Activated CD8-positive, alpha-beta T cell treated with anti-CD3 and anti-CD28 coated beads for 36 hours (primary cell): Measurements from ENCODE around the gene NDUFS6. TPM values are rescaled to one million over a fixed set of nuclear protein-coding genes. Genes with fewer than 3 reads are reported as not detected.
A peak's percentile ranks its signal among the peaks of the same experiment; 100 is the strongest.

Experiments used
- ATAC-seq: fragments of 200-7000 bp; cut with Tn5 transposase; one replicate; pipeline ENCODE4 v1.10.0; 2021; ENCODE audit warnings: mild to moderate bottlenecking, moderate library complexity
- CTCF ChIA-PET: fragments of 350-600 bp; sonication (Branson Sonifier 250); formaldehyde crosslinking; loops from one replicate; lab custom pipeline; 2021; ENCODE audit warnings: antibody characterized with exemption; lab: Charles Lee
- POLR2A ChIA-PET: fragments of 350-600 bp; sonication (Branson Sonifier 250); formaldehyde crosslinking; loops from one replicate; lab custom pipeline; 2021; ENCODE audit warnings: antibody characterized with exemption; lab: Charles Lee
- DNase-seq: peaks from one replicate; pipeline ENCODE4 v3.0.0-alpha.2; 2020
- H3K27ac Mint-ChIP-seq: one replicate; pipeline ENCODE4 v1.8.0; 2021; ENCODE audit warnings: mild to moderate bottlenecking, mixed read lengths
- H3K27me3 Mint-ChIP-seq: one replicate; pipeline ENCODE4 v1.8.0; 2021; ENCODE audit warnings: mixed read lengths
- H3K36me3 Mint-ChIP-seq: one replicate; pipeline ENCODE4 v1.8.0; 2021; ENCODE audit warnings: low read depth, mixed read lengths
- H3K4me1 Mint-ChIP-seq: one replicate; pipeline ENCODE4 v1.8.0; 2021; ENCODE audit warnings: low read depth, mixed read lengths
- H3K4me3 Mint-ChIP-seq: one replicate; pipeline ENCODE4 v1.8.0; 2021; ENCODE audit warnings: mild to moderate bottlenecking, moderate library complexity, mixed read lengths
- H3K9me3 Mint-ChIP-seq: one replicate; pipeline ENCODE4 v1.8.0; 2021; ENCODE audit warnings: mixed read lengths
- CTCF ChIP-seq: fragments of 200-600 bp; IDR thresholded peaks from one replicate; pipeline ENCODE4 v1.8.0; 2022; ENCODE audit warnings: antibody characterized with exemption, mild to moderate bottlenecking
- intact Hi-C: fragments of 100-400 bp; cut with micrococcal nuclease; formaldehyde crosslinking; loops from one replicate; pipeline ENCODE4 v1.10.0; 2022
- total RNA-seq, 2 experiments: library from RNA; stranded (reverse); gene quantifications; one replicate each; pipeline ENCODE4 v1.2.3, GENCODE V29; 2021

NDUFS6 gene
- total RNA-seq, 2 experiments from 2014 or later = 32.2 to 39.1 TPM

GRCh38 chr5:1781107-1781506, 20.1 kb upstream of the NDUFS6 start:
- TF ChIP-seq CTCF = no peak
- H3K4me1 Mint-ChIP-seq = peaks cover 25% of the 10 kb centered on the region
- no peak overlapping the region for H3K27ac Mint-ChIP-seq
- no peaks in the 10 kb centered on the region for H3K9me3 Mint-ChIP-seq
- H3K27me3 Mint-ChIP-seq = no peaks in the 10 kb centered on the region
- ATAC-seq = no peak
- H3K4me3 Mint-ChIP-seq = no peak overlapping the region
- DNase-seq = no peak
- no peaks in the 10 kb centered on the region for H3K36me3 Mint-ChIP-seq
- ChIA-PET POLR2A (interaction anchor here (1.0 kb wide), 1 partner anchor 12 kb away, joined by 3 read pairs; no protein-coding TSS in a partner anchor), CTCF (no interaction called here)
- intact Hi-C loops = no loop called here

- ChIA-PET POLR2A (interaction anchor here (1.0 kb wide), 1 partner anchor 11 kb away, joined by 3 read pairs; no protein-coding TSS in a partner anchor), CTCF (no interaction called here)
- TF ChIP-seq CTCF = no peak
- Mint-ChIP-seq H3K27me3 (no peaks in the 10 kb centered on the region), H3K9me3 (no peaks in the 10 kb centered on the region), H3K27ac (no peak overlapping the region), H3K36me3 (no peaks in the 10 kb centered on the region), H3K4me1 (peaks cover 29% of the 10 kb centered on the region), H3K4me3 (no peak overlapping the region)
- ATAC-seq = no peak
- intact Hi-C loops = no loop called here
- DNase-seq = no peak
Observed at GRCh38 chr5:1781726-1782384, 19.4 kb upstream of the NDUFS6 start.

GRCh38 chr5:1782385-1783215, 18.6 kb upstream of the NDUFS6 start:
- DNase-seq (no peak), ATAC-seq (no peak)
- Mint-ChIP-seq H3K4me1 (peaks cover 29% of the 10 kb centered on the region), H3K36me3 (no peaks in the 10 kb centered on the region), H3K9me3 (no peaks in the 10 kb centered on the region), H3K27me3 (no peaks in the 10 kb centered on the region), H3K27ac (no peak overlapping the region), H3K4me3 (no peak overlapping the region)
- POLR2A ChIA-PET = no interaction called here
- CTCF ChIA-PET = no interaction called here
- intact Hi-C loops = no loop called here
- TF ChIP-seq CTCF = no peak

- Mint-ChIP-seq H3K27me3 (no peaks in the 10 kb centered on the region), H3K9me3 (no peaks in the 10 kb centered on the region), H3K4me1 (peaks cover 29% of the 10 kb centered on the region), H3K27ac (no peak overlapping the region), H3K36me3 (no peaks in the 10 kb centered on the region), H3K4me3 (no peak overlapping the region)
- ATAC-seq (no peak), DNase-seq (peak; percentile 39)
- ChIA-PET CTCF (no interaction called here), POLR2A (no interaction called here)
- no peak for TF ChIP-seq CTCF
- intact Hi-C loops = no loop called here
Observed at GRCh38 chr5:1783216-1783554, 18.0 kb upstream of the NDUFS6 start.
